SK-N-SH (cell line): Measurements from ENCODE around the gene ATP1B1. TPM values are rescaled to one million over a fixed set of nuclear protein-coding genes. Genes with fewer than 3 reads are reported as not detected.

Experiments used
- CTCF ChIA-PET: fragments of 300-600, 350-600 bp; formaldehyde crosslinking; extraction: SDS; loops from one replicate; lab custom pipeline; 2021; lab: Yijun Ruan, JAX
- POLR2A ChIA-PET: fragments of 350-600 bp; sonication (Branson Sonifier 250); formaldehyde crosslinking; extraction: SDS; loops from one replicate; lab custom pipeline; 2020; ENCODE audit warnings: antibody characterized with exemption, inconsistent platforms; lab: Yijun Ruan, JAX
- DNase-seq: peaks from one replicate; pipeline ENCODE4 v3.0.0; 2012
- H2AFZ ChIP-seq: fragments of 200-600 bp; sonication (generic); 2 replicates; pipeline ENCODE4 v1.8.1; 2016; ENCODE audit warnings: antibody characterized with exemption, mild to moderate bottlenecking, low read depth
- H3F3A ChIP-seq: fragments of 200-600 bp; sonication (generic); replicated peaks from 2 replicates; pipeline ENCODE3; 2016; ENCODE audit warnings: antibody characterized with exemption, mild to moderate bottlenecking; ENCODE audit not compliant: insufficient read depth
- H3K27ac ChIP-seq, 2 experiments: fragments of 200-500 bp in 1 of 2; fragments of 200-600 bp in 1 of 2; sonication (Bioruptor generic) in 1 of 2; sonication (generic), shearing (Covaris generic) in 1 of 2; 2 replicates each; pipeline versions ENCODE4 v1.5.1 to v1.6.1; 2014 to 2016; ENCODE audit warnings: low read depth in 2 of 2, inconsistent platforms in 1 of 2, low read length in 1 of 2, mild to moderate bottlenecking in 1 of 2, mixed read lengths in 1 of 2
- H3K27me3 ChIP-seq: fragments of 200-600 bp; sonication (generic), shearing (Covaris generic); 2 replicates; pipeline ENCODE4 v1.6.1; 2016; ENCODE audit warnings: mixed run types; ENCODE audit not compliant: insufficient read depth
- H3K36me3 ChIP-seq, 2 experiments: fragments of 200-500 bp in 1 of 2; fragments of 200-600 bp in 1 of 2; sonication (Bioruptor generic) in 1 of 2; sonication (generic) in 1 of 2; replicated peaks in 1 of 2; 2 replicates each; pipeline versions ENCODE3 to v1.5.1; 2014 to 2016; ENCODE audit warnings: low read length in 1 of 2, mild to moderate bottlenecking in 1 of 2; ENCODE audit not compliant: insufficient read depth in 2 of 2, control insufficient read depth in 1 of 2
- H3K4me1 ChIP-seq, 2 experiments: fragments of 200-500 bp in 1 of 2; fragments of 200-600 bp in 1 of 2; sonication (Bioruptor generic) in 1 of 2; sonication (generic), shearing (Covaris generic) in 1 of 2; 2 replicates each; pipeline versions ENCODE4 v1.5.1 to v1.6.1; 2014 to 2016; ENCODE audit warnings: low read depth in 1 of 2, low read length in 1 of 2, mixed run types in 1 of 2; ENCODE audit not compliant: insufficient read depth in 2 of 2, control insufficient read depth in 1 of 2
- H3K4me2 ChIP-seq: fragments of 200-600 bp; sonication (generic), shearing (Covaris generic); 2 replicates; pipeline ENCODE4 v1.6.1; 2017; ENCODE audit warnings: mixed run types
- H3K4me3 ChIP-seq, 2 experiments: fragments of 200-500 bp in 1 of 2; fragments of 200-600 bp in 1 of 2; sonication (Bioruptor generic) in 1 of 2; sonication (generic), shearing (Covaris generic) in 1 of 2; 2 replicates each; pipeline versions ENCODE4 v1.5.1 to v1.8.1; 2014 to 2016; ENCODE audit warnings: low read depth in 2 of 2, inconsistent platforms in 1 of 2, low read length in 1 of 2, mild to moderate bottlenecking in 1 of 2, mixed read lengths in 1 of 2, moderate library complexity in 1 of 2
- H3K79me2 ChIP-seq: fragments of 200-600 bp; sonication (generic); 2 replicates; pipeline ENCODE4 v1.8.1; 2017; ENCODE audit warnings: mild to moderate bottlenecking; ENCODE audit not compliant: insufficient read depth
- H3K9ac ChIP-seq: fragments of 200-600 bp; sonication (generic); 2 replicates; pipeline ENCODE4 v1.6.1; 2017; ENCODE audit warnings: mixed run types
- H3K9me2 ChIP-seq: fragments of 200-600 bp; sonication (generic); 2 replicates; pipeline ENCODE4 v1.6.1; 2017; ENCODE audit warnings: mixed run types
- H3K9me3 ChIP-seq: fragments of 200-600 bp; sonication (generic); 2 replicates; pipeline ENCODE4 v1.6.1; 2017; ENCODE audit warnings: mixed run types, mild to moderate bottlenecking, moderate library complexity
- H4K20me1 ChIP-seq: fragments of 200-600 bp; sonication (generic); 2 replicates; pipeline ENCODE4 v1.6.1; 2017; ENCODE audit warnings: mild to moderate bottlenecking, mixed run types; ENCODE audit not compliant: insufficient read depth
- CHD2 ChIP-seq: fragments of 150-350 bp; IDR thresholded peaks from 2 replicates; pipeline ENCODE4 v1.6.1; 2018; ENCODE audit warnings: low read length; ENCODE audit not compliant: partially characterized antibody
- EZH2phosphoT487 ChIP-seq: fragments of 200-600 bp; sonication (generic); IDR thresholded peaks from 2 replicates; pipeline ENCODE4 v1.6.1; 2017; ENCODE audit warnings: low read depth, mixed run types, mild to moderate bottlenecking, antibody characterized with exemption, moderate library complexity, borderline replicate concordance
- FOSL2 ChIP-seq: IDR thresholded peaks from 2 replicates; pipeline ENCODE4 v1.4.0; 2012; ENCODE audit warnings: low read depth, mild to moderate bottlenecking, moderate library complexity, borderline replicate concordance
- FOXJ3 ChIP-seq: sonication (generic); formaldehyde crosslinking; IDR thresholded peaks from 2 replicates; pipeline ENCODE4 v1.5.1; 2020; ENCODE audit warnings: mild to moderate bottlenecking, missing genetic modification reagents
- GABPA ChIP-seq: IDR thresholded peaks from 2 replicates; pipeline ENCODE4 v1.4.0; 2012; ENCODE audit warnings: low read depth, mild to moderate bottlenecking
- GATA2 ChIP-seq: sonication (generic); formaldehyde crosslinking; IDR thresholded peaks from 2 replicates; pipeline ENCODE4 v1.5.0; 2020; ENCODE audit warnings: mild to moderate bottlenecking, missing genetic modification reagents
- MXI1 ChIP-seq: IDR thresholded peaks from 2 replicates; pipeline ENCODE4 v1.6.1; 2012; ENCODE audit warnings: mild to moderate bottlenecking, low read depth, low read length, improper control_type of control experiment
- NRF1 ChIP-seq: IDR thresholded peaks from 2 replicates; pipeline ENCODE4 v1.6.1; 2012; ENCODE audit warnings: low read depth, mild to moderate bottlenecking, low read length
- RAD21 ChIP-seq: IDR thresholded peaks from 2 replicates; pipeline ENCODE4 v1.6.1; 2012; ENCODE audit warnings: mild to moderate bottlenecking, low read length
- RXRA ChIP-seq: IDR thresholded peaks from 2 replicates; pipeline ENCODE4 v1.4.0; 2012; ENCODE audit warnings: low read depth, mild to moderate bottlenecking, borderline replicate concordance
- SIN3A ChIP-seq: IDR thresholded peaks from 2 replicates; pipeline ENCODE4 v1.6.1; 2012; ENCODE audit warnings: low read depth, mild to moderate bottlenecking, low read length, moderate library complexity, borderline replicate concordance
- TAF1 ChIP-seq: IDR thresholded peaks from 2 replicates; pipeline ENCODE4 v1.6.1; 2012; ENCODE audit warnings: low read depth, mild to moderate bottlenecking, low read length, moderate library complexity, borderline replicate concordance
- TCF12 ChIP-seq: IDR thresholded peaks from 2 replicates; pipeline ENCODE4 v1.4.0; 2012
- TEAD4 ChIP-seq: IDR thresholded peaks from 2 replicates; pipeline ENCODE4 v1.4.0; 2012; ENCODE audit warnings: mild to moderate bottlenecking, borderline replicate concordance; ENCODE audit not compliant: insufficient read depth
- WGBS: methylation state at CpG from one replicate; pipeline ENCODE4 v1.1.6; 2017; ENCODE audit warnings: low lambda C conversion rate; 5-methylcytosine and 5-hydroxymethylcytosine counted together
- polyA plus RNA-seq, 3 experiments: library from polyadenylated mRNA; depleted of rRNA; stranded (reverse); fragments of >200 nt; gene quantifications; 2 replicates each; pipeline ENCODE4 v1.2.3, GENCODE V29; 2012
- TF ChIP-seq, protein P1 (sequence below): IDR thresholded peaks from 2 replicates; pipeline ENCODE4 v1.6.1; 2012; ENCODE audit warnings: mild to moderate bottlenecking, low read depth, low read length, moderate library complexity
- TF ChIP-seq, protein P2 (sequence below): IDR thresholded peaks from 2 replicates; pipeline ENCODE4 v1.4.0; 2012; ENCODE audit warnings: low read depth, borderline replicate concordance
- TF ChIP-seq, protein P3 (sequence below): IDR thresholded peaks from 2 replicates; pipeline ENCODE4 v1.4.0; 2012; ENCODE audit warnings: low read depth, borderline replicate concordance

Gene ATP1B1
- polyA plus RNA-seq, 1 of the 3 experiments (the other 2 are of a cell fraction), result 49.5 TPM

DNA sequence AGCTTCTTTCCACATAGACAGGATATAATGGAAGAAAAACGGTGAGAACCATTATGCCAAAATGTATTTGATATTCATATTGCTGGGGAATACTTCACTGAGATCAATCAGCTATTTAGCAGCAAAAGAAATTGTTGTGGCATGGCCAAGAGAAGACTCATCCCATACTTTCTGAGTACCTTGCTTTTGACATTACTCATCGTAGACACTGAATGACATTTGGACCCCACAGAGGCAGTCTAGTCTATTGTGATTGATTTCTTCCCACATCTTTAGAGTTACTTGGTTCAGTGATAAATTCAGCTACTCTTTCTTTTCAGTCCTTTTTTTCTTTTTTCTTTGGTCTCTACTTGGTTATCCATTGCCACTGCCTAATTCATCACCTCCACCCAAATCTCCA, 22.1 kb downstream of the ATP1B1 start (continued):
- no peak for TF ChIP-seq TEAD4
- TF ChIP-seq, all 33 proteins: peak for 0

DNA sequence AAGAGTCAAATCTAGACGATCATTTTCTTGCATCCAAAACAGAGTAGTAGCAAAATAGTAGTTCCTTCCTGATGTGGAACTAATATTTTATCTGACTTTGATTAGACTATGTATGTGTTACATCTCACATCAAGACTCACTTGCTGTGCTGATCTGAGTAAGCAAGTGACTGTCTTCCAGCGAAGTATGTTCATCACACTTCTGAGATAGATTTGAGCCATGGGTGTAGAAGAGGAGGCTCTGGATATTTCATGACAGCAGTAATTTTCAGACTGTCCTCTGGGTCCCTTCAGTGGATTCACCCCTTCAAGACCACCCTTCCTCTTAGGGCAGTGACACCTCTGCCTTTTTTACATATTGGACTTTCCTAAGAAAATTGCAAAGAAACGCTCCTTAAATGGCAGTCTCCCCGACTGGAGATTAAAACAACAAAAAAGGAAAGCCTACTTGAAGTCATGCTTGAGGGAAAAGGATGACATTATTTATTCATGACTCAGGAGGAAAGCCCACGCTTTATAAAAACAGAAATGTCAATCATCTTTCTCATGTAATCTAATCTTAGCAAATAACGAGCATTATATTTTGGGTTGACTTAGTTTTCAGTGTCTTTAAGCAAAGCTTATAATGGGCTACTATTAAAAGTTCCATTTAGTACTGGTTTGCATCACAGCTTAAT, 22.8 kb downstream of the ATP1B1 start:
- H3K9me2 ChIP-seq, result no peaks in the 10 kb centered on the region
- no peaks in the 10 kb centered on the region for H3K9me3 ChIP-seq
- no peak overlapping the region for H3K4me2 ChIP-seq
- H3K27me3 ChIP-seq, result no peaks in the 10 kb centered on the region
- H3F3A ChIP-seq, result peaks cover 16% of the 10 kb centered on the region
- CTCF ChIA-PET, result no interaction called here
- DNase-seq, result no peak
- POLR2A ChIA-PET, result no interaction called here
- 73% methylated on average over 6 of the region's 6 CpGs for WGBS
- H2AFZ ChIP-seq, result no peak overlapping the region
- H3K79me2 ChIP-seq, result peaks cover 17% of the 10 kb centered on the region
- no peak overlapping the region for H3K4me3 ChIP-seq
- H3K9ac ChIP-seq, result no peak overlapping the region
- no peak overlapping the region; a peak in 2 of 4 replicates for H3K27ac ChIP-seq
- H3K36me3 ChIP-seq, result peaks cover 69 to 95% of the 10 kb centered on the region in 2 experiments
- H4K20me1 ChIP-seq, result no peaks in the 10 kb centered on the region
- TF ChIP-seq CHD2, result no peak
- no peak for TF ChIP-seq RAD21
- TF ChIP-seq EZH2phosphoT487, result no peak
- TF ChIP-seq TCF12, result no peak
- no peak for TF ChIP-seq SIN3A
- TF ChIP-seq GATA2 (CRISPR knock-in tag), result no peak
- TF ChIP-seq, protein P1, sequence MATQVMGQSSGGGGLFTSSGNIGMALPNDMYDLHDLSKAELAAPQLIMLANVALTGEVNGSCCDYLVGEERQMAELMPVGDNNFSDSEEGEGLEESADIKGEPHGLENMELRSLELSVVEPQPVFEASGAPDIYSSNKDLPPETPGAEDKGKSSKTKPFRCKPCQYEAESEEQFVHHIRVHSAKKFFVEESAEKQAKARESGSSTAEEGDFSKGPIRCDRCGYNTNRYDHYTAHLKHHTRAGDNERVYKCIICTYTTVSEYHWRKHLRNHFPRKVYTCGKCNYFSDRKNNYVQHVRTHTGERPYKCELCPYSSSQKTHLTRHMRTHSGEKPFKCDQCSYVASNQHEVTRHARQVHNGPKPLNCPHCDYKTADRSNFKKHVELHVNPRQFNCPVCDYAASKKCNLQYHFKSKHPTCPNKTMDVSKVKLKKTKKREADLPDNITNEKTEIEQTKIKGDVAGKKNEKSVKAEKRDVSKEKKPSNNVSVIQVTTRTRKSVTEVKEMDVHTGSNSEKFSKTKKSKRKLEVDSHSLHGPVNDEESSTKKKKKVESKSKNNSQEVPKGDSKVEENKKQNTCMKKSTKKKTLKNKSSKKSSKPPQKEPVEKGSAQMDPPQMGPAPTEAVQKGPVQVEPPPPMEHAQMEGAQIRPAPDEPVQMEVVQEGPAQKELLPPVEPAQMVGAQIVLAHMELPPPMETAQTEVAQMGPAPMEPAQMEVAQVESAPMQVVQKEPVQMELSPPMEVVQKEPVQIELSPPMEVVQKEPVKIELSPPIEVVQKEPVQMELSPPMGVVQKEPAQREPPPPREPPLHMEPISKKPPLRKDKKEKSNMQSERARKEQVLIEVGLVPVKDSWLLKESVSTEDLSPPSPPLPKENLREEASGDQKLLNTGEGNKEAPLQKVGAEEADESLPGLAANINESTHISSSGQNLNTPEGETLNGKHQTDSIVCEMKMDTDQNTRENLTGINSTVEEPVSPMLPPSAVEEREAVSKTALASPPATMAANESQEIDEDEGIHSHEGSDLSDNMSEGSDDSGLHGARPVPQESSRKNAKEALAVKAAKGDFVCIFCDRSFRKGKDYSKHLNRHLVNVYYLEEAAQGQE, result no peak
- TF ChIP-seq FOSL2, result no peak
- no peak for TF ChIP-seq NRF1
- no peak for TF ChIP-seq GABPA
- TF ChIP-seq FOXJ3 (CRISPR knock-in tag), result no peak
- TF ChIP-seq RXRA, result no peak
- TF ChIP-seq TAF1, result no peak
- TF ChIP-seq, protein P2, sequence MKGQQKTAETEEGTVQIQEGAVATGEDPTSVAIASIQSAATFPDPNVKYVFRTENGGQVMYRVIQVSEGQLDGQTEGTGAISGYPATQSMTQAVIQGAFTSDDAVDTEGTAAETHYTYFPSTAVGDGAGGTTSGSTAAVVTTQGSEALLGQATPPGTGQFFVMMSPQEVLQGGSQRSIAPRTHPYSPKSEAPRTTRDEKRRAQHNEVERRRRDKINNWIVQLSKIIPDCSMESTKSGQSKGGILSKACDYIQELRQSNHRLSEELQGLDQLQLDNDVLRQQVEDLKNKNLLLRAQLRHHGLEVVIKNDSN, result no peak
- TF ChIP-seq, protein P3, sequence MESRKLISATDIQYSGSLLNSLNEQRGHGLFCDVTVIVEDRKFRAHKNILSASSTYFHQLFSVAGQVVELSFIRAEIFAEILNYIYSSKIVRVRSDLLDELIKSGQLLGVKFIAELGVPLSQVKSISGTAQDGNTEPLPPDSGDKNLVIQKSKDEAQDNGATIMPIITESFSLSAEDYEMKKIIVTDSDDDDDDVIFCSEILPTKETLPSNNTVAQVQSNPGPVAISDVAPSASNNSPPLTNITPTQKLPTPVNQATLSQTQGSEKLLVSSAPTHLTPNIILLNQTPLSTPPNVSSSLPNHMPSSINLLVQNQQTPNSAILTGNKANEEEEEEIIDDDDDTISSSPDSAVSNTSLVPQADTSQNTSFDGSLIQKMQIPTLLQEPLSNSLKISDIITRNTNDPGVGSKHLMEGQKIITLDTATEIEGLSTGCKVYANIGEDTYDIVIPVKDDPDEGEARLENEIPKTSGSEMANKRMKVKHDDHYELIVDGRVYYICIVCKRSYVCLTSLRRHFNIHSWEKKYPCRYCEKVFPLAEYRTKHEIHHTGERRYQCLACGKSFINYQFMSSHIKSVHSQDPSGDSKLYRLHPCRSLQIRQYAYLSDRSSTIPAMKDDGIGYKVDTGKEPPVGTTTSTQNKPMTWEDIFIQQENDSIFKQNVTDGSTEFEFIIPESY, result no peak
- TF ChIP-seq MXI1, result no peak
- peaks cover 0 to 7% of the 10 kb centered on the region in 2 experiments; a peak in 2 of 4 replicates for H3K4me1 ChIP-seq
